ENCODE data around the gene RPS2. TPM values are rescaled to one million over a fixed set of nuclear protein-coding genes. Genes with fewer than 3 reads are reported as not detected.
A peak's percentile ranks its signal among the peaks of the same experiment; 100 is the strongest.

Gene RPS2
- total RNA-seq, 4 donors from 2014 or later = 899 to 1,585 (median 1,295) TPM

- H3K36me3 ChIP-seq = peaks cover 0 to 45% of the 10 kb centered on the region in 2 donors
- TF ChIP-seq POLR2AphosphoS5 (IDR thresholded peaks at IDR 0.05) = no peak
- H3K27ac ChIP-seq = no peak overlapping the region
- H3K9me3 ChIP-seq = no peaks in the 10 kb centered on the region
- no peaks in the 10 kb centered on the region for H3K27me3 ChIP-seq
- no peak overlapping the region for H3K4me3 ChIP-seq
- 75% methylated on average over 4 of the region's 34 CpGs; no CpG with 5 or more reads in 1 of the 2 donors for WGBS, 2 donors (ENCODE audit: low coverage in 1 of 2)
- ATAC-seq = no peak
- peaks cover 4 to 64% (median 39%) of the 10 kb centered on the region in 3 donors for H3K4me1 ChIP-seq
Measured at GRCh38 chr16:2004795-2005517, 40.3 kb upstream of the RPS2 start.

DNA sequence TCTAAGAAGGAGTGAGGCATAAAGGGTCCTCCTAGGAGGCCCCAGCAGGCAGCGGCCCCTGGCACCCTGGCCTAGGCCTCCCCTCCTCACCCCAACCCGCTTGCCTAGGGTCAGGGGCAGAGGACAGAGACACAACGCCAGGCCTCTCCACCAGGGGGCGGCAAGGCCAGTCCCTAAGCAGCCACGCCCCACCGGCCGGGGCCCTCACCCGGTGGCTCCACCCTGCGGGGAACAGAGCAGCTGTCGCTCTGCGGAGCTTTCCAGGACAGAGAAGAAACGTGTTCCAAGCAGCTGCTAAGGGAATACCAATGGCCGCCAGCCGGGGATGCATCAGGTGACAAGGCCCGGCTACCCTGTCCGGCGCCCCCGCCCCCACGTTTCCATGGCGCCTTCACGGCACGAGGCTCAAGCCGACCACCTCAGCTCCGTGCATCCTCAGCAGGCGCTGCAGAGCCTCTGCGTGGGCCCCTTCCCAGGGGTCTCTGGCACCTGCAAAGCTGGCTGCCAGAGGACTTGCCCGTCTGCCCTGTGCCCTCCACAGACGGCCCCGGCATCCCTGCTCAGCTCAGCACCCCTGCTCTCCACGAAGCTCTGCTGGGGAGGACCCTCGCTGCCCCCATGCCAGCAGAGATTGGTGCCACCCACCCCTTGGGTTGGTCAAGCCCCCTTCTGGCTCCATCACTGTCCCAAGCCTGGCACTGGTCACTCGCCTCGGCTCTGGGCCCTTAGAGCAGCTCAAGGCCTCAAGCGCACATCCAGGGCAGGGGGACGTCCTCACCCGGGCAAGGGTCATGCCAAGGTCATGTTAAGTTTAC, 39.4 kb upstream of the RPS2 start:
- H3K4me3 ChIP-seq = peak overlapping the region in 1 of 2 donors; percentile 28
- peaks cover 4 to 61% (median 39%) of the 10 kb centered on the region in 3 donors for H3K4me1 ChIP-seq
- peak; percentile 81 for ATAC-seq
- TF ChIP-seq POLR2A (IDR thresholded peaks at IDR 0.05) (no peak), EP300 (IDR thresholded peaks at IDR 0.05) (no peak)
- TF ChIP-seq, protein P1, sequence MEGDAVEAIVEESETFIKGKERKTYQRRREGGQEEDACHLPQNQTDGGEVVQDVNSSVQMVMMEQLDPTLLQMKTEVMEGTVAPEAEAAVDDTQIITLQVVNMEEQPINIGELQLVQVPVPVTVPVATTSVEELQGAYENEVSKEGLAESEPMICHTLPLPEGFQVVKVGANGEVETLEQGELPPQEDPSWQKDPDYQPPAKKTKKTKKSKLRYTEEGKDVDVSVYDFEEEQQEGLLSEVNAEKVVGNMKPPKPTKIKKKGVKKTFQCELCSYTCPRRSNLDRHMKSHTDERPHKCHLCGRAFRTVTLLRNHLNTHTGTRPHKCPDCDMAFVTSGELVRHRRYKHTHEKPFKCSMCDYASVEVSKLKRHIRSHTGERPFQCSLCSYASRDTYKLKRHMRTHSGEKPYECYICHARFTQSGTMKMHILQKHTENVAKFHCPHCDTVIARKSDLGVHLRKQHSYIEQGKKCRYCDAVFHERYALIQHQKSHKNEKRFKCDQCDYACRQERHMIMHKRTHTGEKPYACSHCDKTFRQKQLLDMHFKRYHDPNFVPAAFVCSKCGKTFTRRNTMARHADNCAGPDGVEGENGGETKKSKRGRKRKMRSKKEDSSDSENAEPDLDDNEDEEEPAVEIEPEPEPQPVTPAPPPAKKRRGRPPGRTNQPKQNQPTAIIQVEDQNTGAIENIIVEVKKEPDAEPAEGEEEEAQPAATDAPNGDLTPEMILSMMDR (IDR thresholded peaks at IDR 0.05) = peak in 3 of 4 experiments; percentile 90 to 94 (median 90)
- H3K27ac ChIP-seq = peak overlapping the region in 2 of 4 donors; percentile 2 to 9
- WGBS, 2 donors (ENCODE audit: low coverage in 1 of 2) = no CpG with 5 or more reads among the region's 36 CpGs
- H3K9me3 ChIP-seq = no peaks in the 10 kb centered on the region
- no peaks in the 10 kb centered on the region for H3K27me3 ChIP-seq
- H3K36me3 ChIP-seq = peaks cover 0 to 55% of the 10 kb centered on the region in 2 donors

DNA sequence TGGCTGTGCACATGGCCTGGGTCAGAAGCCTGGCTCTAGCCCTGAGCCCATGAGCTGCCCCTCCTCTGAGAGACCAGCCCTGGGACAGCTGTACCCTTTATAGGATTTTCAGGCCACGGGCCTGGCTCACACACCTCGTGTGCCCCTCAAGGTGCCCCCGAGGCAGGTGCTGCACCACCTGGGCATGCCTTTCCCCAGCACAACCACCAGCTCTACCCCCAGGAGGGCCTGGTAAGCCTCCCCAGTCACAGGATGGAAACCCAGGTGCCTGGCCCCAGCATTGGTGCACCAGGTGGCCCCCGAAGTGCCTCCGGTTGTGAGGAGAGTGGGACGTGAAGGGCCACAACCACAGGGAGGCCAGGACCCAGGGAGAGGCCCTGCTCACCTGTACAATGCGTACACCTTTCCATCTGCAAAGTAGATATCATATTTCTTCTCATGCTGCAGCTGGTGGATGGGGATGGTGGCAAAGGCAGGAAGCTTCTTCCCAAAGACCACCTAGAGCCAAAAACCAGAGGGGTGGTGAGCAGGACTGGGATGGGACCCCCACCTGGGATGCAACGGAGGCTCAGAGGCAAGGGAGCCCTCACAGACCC, 38.7 kb upstream of the RPS2 start:
- no CpG with 5 or more reads among the region's 8 CpGs for WGBS, 2 donors (ENCODE audit: low coverage in 1 of 2)
- peak overlapping the region in 1 of 4 donors; percentile 2 for H3K27ac ChIP-seq
- H3K36me3 ChIP-seq = peaks cover 0 to 62% of the 10 kb centered on the region in 2 donors
- H3K9me3 ChIP-seq = no peaks in the 10 kb centered on the region
- no peak overlapping the region for H3K4me3 ChIP-seq
- peaks cover 4 to 54% (median 34%) of the 10 kb centered on the region in 3 donors for H3K4me1 ChIP-seq
- no peak for TF ChIP-seq EP300 (IDR thresholded peaks at IDR 0.05)
- TF ChIP-seq POLR2AphosphoS5 (IDR thresholded peaks at IDR 0.05) = no peak
- TF ChIP-seq POLR2A (IDR thresholded peaks at IDR 0.05) = no peak
- TF ChIP-seq, protein P1 (IDR thresholded peaks at IDR 0.05) = no peak
- no peaks in the 10 kb centered on the region for H3K27me3 ChIP-seq
- ATAC-seq = no peak

- Histone ChIP-seq H3K27ac (no peak overlapping the region), H3K4me1 (peaks cover 0 to 47% (median 27%) of the 10 kb centered on the region in 3 donors), H3K27me3 (no peaks in the 10 kb centered on the region), H3K9me3 (no peaks in the 10 kb centered on the region), H3K4me3 (no peak overlapping the region), H3K36me3 (peaks cover 0 to 69% of the 10 kb centered on the region in 2 donors)
- ATAC-seq = no peak
- 40% methylated on average over 1 of the region's 47 CpGs; no CpG with 5 or more reads in 1 of the 2 donors for WGBS, 2 donors (ENCODE audit: low coverage in 1 of 2)
- no peak for TF ChIP-seq POLR2AphosphoS5 (IDR thresholded peaks at IDR 0.05)
- TF ChIP-seq POLR2A (IDR thresholded peaks at IDR 0.05) = no peak
- TF ChIP-seq, protein P1 (IDR thresholded peaks at IDR 0.05) = no peak
Measured at GRCh38 chr16:2002406-2003230, 38.0 kb upstream of the RPS2 start.
